SK-N-MC (cell line): ENCODE results near the gene CRY1.

Source experiments
- EZH2 ChIP-seq: fragments of 200-600 bp; sonication (generic); IDR thresholded peaks from one replicate; pipeline ENCODE4 v1.6.1; 2017; ENCODE audit warnings: antibody characterized with exemption
- FOXP2 ChIP-seq: optimal IDR thresholded peaks from 2 replicates; pipeline ENCODE3; 2011; ENCODE audit warnings: mild to moderate bottlenecking, moderate library complexity; ENCODE audit not compliant: insufficient read depth; ENCODE audit errors: extremely low read length, control extremely low read depth
- POLR2AphosphoS5 ChIP-seq: IDR thresholded peaks from 2 replicates; pipeline ENCODE4 v1.6.1; 2012; ENCODE audit warnings: mild to moderate bottlenecking, low read depth, low read length, borderline replicate concordance

DNA sequence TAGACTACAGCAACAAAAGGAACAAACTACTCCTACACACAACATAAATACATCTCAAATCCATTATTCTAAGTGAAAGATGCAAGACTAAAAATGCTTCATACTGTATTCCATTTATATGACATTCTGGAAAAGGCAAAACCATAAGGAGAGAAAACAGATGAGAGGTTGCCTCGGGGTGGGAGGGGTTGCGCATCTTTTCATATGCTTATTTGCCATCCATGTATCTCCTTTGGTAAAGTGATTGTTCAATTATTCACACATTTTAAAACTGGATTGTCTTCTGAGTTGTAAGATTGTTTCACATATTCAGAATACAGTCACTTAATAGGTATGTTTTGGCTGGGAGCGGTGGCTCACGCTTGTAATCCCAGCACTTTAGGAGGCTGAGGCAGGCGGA is 142.8 kb downstream of the CRY1 start:
- no peak for TF ChIP-seq POLR2AphosphoS5
- TF ChIP-seq EZH2, result no peak
- TF ChIP-seq FOXP2, result no peak
